Coronary artery (tissue), 2 donors: ENCODE results near the gene CAMK1.

Experiments
- DNase-seq: peaks from one replicate; pipeline ENCODE4 v3.0.0-alpha.2; 2017; ENCODE audit warnings: low spot score
- H3K27ac ChIP-seq, 2 donors: fragments of 200-600 bp; sonication (generic); one replicate each; pipeline ENCODE4 v1.5.1; 2016 to 2019
- H3K4me3 ChIP-seq: fragments of 200-600 bp; sonication (generic); 2 replicates; pipeline ENCODE4 v1.5.1; 2016; ENCODE audit warnings: mild to moderate bottlenecking, moderate library complexity
- CTCF ChIP-seq: fragments of 200-600 bp; sonication (generic); IDR thresholded peaks from one replicate; pipeline ENCODE4 v1.5.1; 2019; ENCODE audit warnings: antibody characterized with exemption

The CAMK1 gene

GRCh38 chr3:9793161-9793781 is 23.5 kb upstream of the CAMK1 start:
- DNase-seq: no peak
- no peak for TF ChIP-seq CTCF
- Histone ChIP-seq H3K4me3 (peak overlapping the region; percentile 99), H3K27ac (peak overlapping the region; percentile 96 to 99)

GRCh38 chr3:9792405-9793160 is 22.8 kb upstream of the CAMK1 start, which contains the start of the genes ARPC4 and TADA3:
ARPC4 (plus strand) TSS chr3:9793082; CDS start chr3:9793122, 40 bp downstream.
TADA3 (minus strand) TSS chr3:9792473; CDS start chr3:9791466, 1,007 bp downstream.
- no peak for TF ChIP-seq CTCF
- peak; percentile 96 for DNase-seq
- Histone ChIP-seq H3K4me3 (peak within 1 kb of the TSS; percentile 99), H3K27ac (peak within 1 kb of the TSS; percentile 96 to 99)

GRCh38 chr3:9791790-9792404 is 22.1 kb upstream of the CAMK1 start:
- no peak for TF ChIP-seq CTCF
- Histone ChIP-seq H3K4me3 (peak overlapping the region; percentile 99), H3K27ac (peak overlapping the region; percentile 96 to 99)
- no peak for DNase-seq

- no peak for DNase-seq
- peak overlapping the region; percentile 99 for H3K4me3 ChIP-seq
- peak overlapping the region; percentile 96 to 99 for H3K27ac ChIP-seq
- TF ChIP-seq CTCF: no peak
Measured at GRCh38 chr3:9791127-9791526, 21.4 kb upstream of the CAMK1 start.

GRCh38 chr3:9787714-9788113 is 18.0 kb upstream of the CAMK1 start:
- no peak for DNase-seq
- Histone ChIP-seq H3K27ac (no peak overlapping the region), H3K4me3 (no peak overlapping the region)
- TF ChIP-seq CTCF: no peak

- DNase-seq: no peak
- no peak overlapping the region for H3K27ac ChIP-seq
- TF ChIP-seq CTCF: no peak
- no peak overlapping the region for H3K4me3 ChIP-seq
Measured at GRCh38 chr3:9786825-9787669, 17.3 kb upstream of the CAMK1 start.
